Sigmoid colon (tissue), 7 donors: ENCODE data around the gene CLEC16A. TPM values are rescaled to one million over a fixed set of nuclear protein-coding genes. Genes with fewer than 3 reads are reported as not detected.

Experiments
- DNase-seq: peaks from one replicate; pipeline ENCODE4 v3.0.0-alpha.2; 2019
- H3K27ac ChIP-seq, 4 donors: fragments of 200-600 bp; sonication (generic); one replicate each; pipeline ENCODE4 v1.5.1; 2016 to 2019; ENCODE audit warnings: mild to moderate bottlenecking in 1 of 4
- H3K27me3 ChIP-seq, 3 donors: fragments of 200-600 bp; sonication (generic); one replicate each; pipeline ENCODE4 v1.5.1; 2019; ENCODE audit warnings: mild to moderate bottlenecking in 1 of 3
- H3K36me3 ChIP-seq, 4 donors: fragments of 200-600 bp; sonication (generic); one replicate each; pipeline ENCODE4 v1.5.1; 2016 to 2019
- H3K4me1 ChIP-seq, 4 donors: fragments of 200-600 bp; sonication (generic); one replicate each; pipeline ENCODE4 v1.5.1; 2017 to 2019
- H3K4me3 ChIP-seq, 4 donors: fragments of 200-600 bp; sonication (generic); one replicate each; pipeline ENCODE4 v1.5.1; 2017 to 2019; ENCODE audit warnings: mild to moderate bottlenecking in 2 of 4, moderate library complexity in 1 of 4
- H3K9me3 ChIP-seq, 4 donors: fragments of 200-600 bp in 3 of 4; sonication (generic) in 3 of 4; one replicate each; pipeline versions ENCODE4 v1.5.1 to v1.6.1; 2013 to 2019
- EP300 ChIP-seq, 4 donors: sonication (generic); formaldehyde crosslinking; IDR thresholded peaks; one replicate each; pipeline ENCODE4 v1.6.1; 2017; ENCODE audit warnings: antibody characterized with exemption in 4 of 4
- POLR2A ChIP-seq, 2 donors: fragments of 450-650 bp; IDR thresholded peaks; one replicate each; pipeline ENCODE4 v1.6.1; 2016; ENCODE audit warnings: antibody characterized with exemption in 2 of 2, mild to moderate bottlenecking in 2 of 2, moderate library complexity in 2 of 2
- POLR2AphosphoS5 ChIP-seq, 4 donors: sonication (generic); formaldehyde crosslinking; IDR thresholded peaks; one replicate each; pipeline ENCODE4 v1.6.1; 2017; ENCODE audit warnings: antibody characterized with exemption in 4 of 4
- whole genome bisulfite sequencing, 2 donors: extraction: QIAGEN DNeasy Blood & Tissue Kit; methylation state at CpG; one replicate each; pipeline ENCODE4 v1.1.7; 2013; 5-methylcytosine and 5-hydroxymethylcytosine counted together
- intact Hi-C: fragments of 100-400 bp; cut with DNase I; formaldehyde crosslinking; loops from one replicate; pipeline ENCODE4 v1.15.1; 2023
- polyA plus RNA-seq, 3 donors: library from polyadenylated mRNA; stranded (reverse); fragments of 200-250 nt; gene quantifications; one replicate each; pipeline ENCODE4 v1.2.3, GENCODE V29; 2013
- total RNA-seq, 4 donors: library from RNA; depleted of rRNA; stranded (reverse); fragments of >200 nt; gene quantifications; one replicate each; pipeline ENCODE4 v1.1.0, GENCODE V29; 2016
- TF ChIP-seq, protein P1 (sequence below), 4 experiments: fragments of 450-650 bp in 3 of 4; fragments of 200-600 bp in 1 of 4; IDR thresholded peaks; one replicate each; pipeline ENCODE4 v1.5.1; 2016 to 2019; ENCODE audit warnings: antibody characterized with exemption in 4 of 4, mild to moderate bottlenecking in 3 of 4, moderate library complexity in 2 of 4
- donor health status: healthy with polysubstance abuse.
- donor health status: Bipolar disorder and iron deficiency.
- donor health status: healthy.

CLEC16A gene
- total and polyA plus RNA-seq, 7 donors, result 9.6 to 35.2 (median 24.6) TPM

DNA sequence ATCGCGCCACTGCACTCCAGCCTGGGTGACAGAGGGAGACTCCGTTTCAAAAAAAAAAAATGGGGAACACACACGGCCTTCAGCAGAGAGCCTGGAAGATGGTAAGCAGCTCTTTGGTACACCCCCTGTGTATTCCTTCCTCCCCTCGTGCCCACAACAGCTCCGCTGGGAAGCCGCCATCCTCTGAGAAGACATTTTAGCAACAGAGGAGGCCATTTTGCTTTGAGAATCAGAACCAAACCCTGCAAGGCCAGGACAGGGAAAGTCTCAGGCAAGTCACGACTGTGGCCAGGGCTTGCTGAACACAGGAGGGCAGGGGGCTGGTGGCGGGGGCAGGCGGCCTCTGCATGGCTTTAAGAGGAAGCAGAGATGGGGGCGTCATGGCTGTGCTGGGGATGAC is 265.9 kb downstream of the CLEC16A start:
- H3K27ac ChIP-seq, result no peak overlapping the region
- no peaks in the 10 kb centered on the region for H3K9me3 ChIP-seq
- H3K36me3 ChIP-seq, result no peaks in the 10 kb centered on the region
- intact Hi-C loops, result no loop called here
- DNase-seq, result no peak
- TF ChIP-seq POLR2AphosphoS5 (IDR thresholded peaks at IDR 0.05) (no peak), EP300 (IDR thresholded peaks at IDR 0.05) (no peak)
- TF ChIP-seq, protein P1, sequence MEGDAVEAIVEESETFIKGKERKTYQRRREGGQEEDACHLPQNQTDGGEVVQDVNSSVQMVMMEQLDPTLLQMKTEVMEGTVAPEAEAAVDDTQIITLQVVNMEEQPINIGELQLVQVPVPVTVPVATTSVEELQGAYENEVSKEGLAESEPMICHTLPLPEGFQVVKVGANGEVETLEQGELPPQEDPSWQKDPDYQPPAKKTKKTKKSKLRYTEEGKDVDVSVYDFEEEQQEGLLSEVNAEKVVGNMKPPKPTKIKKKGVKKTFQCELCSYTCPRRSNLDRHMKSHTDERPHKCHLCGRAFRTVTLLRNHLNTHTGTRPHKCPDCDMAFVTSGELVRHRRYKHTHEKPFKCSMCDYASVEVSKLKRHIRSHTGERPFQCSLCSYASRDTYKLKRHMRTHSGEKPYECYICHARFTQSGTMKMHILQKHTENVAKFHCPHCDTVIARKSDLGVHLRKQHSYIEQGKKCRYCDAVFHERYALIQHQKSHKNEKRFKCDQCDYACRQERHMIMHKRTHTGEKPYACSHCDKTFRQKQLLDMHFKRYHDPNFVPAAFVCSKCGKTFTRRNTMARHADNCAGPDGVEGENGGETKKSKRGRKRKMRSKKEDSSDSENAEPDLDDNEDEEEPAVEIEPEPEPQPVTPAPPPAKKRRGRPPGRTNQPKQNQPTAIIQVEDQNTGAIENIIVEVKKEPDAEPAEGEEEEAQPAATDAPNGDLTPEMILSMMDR (IDR thresholded peaks at IDR 0.05), result no peak
- H3K4me1 ChIP-seq, result no peaks in the 10 kb centered on the region
- H3K27me3 ChIP-seq, result no peaks in the 10 kb centered on the region
- 91 to 92% methylated on average over 11 of the region's 11 CpGs for WGBS, 2 donors
- no peak overlapping the region for H3K4me3 ChIP-seq

DNA sequence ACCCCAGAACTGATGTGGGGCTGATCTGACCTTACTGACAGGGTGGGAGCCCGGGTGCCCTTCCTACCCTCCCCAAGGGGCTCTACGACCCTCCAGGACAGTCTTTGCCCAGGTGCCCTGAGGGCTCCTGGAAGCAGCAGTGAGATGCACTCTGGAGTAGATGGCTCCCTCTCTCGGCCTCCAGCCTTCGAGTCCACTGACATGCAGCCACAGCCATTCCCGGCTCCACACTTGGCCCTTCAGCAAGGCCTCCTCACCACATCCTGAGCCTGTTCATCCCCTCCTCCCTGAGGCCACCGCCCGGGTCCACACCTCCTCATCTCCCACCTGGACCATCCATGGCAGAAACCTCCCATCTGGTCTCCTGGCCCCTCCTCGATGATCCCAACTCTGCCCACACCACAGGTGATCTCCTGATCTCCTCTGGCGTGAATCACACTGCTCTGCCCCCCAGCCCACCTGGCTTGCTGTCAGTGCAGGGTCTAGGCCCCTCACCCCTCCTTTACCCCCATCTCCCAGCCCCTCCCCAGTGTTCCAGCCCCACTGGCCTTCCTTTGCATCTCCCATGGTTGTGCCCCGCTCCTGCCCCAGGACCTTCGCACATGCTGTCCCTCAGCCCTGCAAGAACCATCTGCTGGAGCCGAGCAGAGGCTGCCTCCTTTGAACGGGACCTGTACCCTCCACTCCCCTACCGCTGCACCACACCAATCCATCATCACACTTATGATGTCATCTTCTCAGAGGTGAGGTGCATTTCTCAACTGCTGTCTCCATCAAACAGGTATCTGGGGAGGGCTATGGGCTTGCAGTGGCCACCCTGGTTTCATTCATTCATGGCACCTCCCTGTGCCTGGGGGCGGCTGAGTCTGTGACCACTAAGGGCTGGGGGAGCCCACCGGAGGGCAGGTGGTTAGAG is 267.0 kb downstream of the CLEC16A start:
- Histone ChIP-seq H3K27me3 (no peaks in the 10 kb centered on the region), H3K36me3 (no peaks in the 10 kb centered on the region), H3K4me1 (no peaks in the 10 kb centered on the region), H3K9me3 (peaks cover 0 to 5% (median 4%) of the 10 kb centered on the region in 4 donors), H3K27ac (no peak overlapping the region), H3K4me3 (no peak overlapping the region)
- intact Hi-C loops, result no loop called here
- WGBS, 2 donors, result 66 to 85% methylated on average over 16 of the region's 16 CpGs
- no peak for DNase-seq
- TF ChIP-seq POLR2A (IDR thresholded peaks at IDR 0.05), result no peak
- no peak for TF ChIP-seq POLR2AphosphoS5 (IDR thresholded peaks at IDR 0.05)
- TF ChIP-seq EP300 (IDR thresholded peaks at IDR 0.05), result no peak
- TF ChIP-seq, protein P1 (IDR thresholded peaks at IDR 0.05), result no peak

DNA sequence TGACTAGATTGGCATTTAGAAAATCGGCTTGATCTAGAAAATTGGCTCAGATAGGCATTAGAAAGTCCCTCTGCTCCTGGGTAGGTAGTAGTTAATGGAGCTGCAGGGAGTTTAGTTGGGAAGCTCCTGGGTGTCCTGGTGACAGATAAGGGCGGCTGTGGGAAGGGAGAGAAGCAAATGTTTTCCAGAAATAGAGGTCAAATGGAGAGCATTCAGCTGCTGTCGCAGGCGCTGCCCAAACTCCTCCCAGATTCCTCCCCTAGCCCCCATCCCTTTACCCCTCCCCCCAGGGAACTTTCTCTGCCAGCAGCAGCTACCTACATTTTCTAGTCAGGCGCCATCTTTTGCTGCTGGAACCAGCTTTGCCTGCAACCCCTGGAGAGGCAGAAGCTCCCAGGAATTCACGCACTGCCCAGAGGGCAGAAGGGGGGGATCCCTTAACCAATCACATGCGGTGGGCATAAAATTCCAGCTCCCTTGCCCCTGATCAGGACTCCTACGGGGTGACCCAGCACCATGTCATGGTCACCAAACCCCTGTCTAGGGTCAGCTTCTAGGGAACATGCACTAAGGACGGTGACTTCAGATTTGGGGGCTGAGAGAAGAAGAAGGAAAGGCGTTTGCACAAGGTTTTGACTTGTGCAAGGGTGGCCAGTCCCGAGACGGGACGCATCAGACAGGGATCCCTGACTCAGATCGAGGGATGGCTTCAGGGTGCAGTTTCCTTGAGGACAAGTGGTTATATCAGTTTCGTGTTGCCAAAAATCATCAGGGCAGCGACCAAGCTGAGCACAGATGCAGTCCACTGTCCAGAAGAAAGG is 267.8 kb downstream of the CLEC16A start:
- Histone ChIP-seq H3K9me3 (peaks cover 0 to 6% (median 4%) of the 10 kb centered on the region in 4 donors), H3K27me3 (no peaks in the 10 kb centered on the region), H3K4me3 (no peak overlapping the region), H3K4me1 (no peaks in the 10 kb centered on the region), H3K27ac (no peak overlapping the region), H3K36me3 (no peaks in the 10 kb centered on the region)
- intact Hi-C loops, result no loop called here
- WGBS, 2 donors, result 78 to 81% methylated on average over 16 of the region's 16 CpGs
- no peak for TF ChIP-seq POLR2A (IDR thresholded peaks at IDR 0.05)
- no peak for TF ChIP-seq POLR2AphosphoS5 (IDR thresholded peaks at IDR 0.05)
- TF ChIP-seq, protein P1 (IDR thresholded peaks at IDR 0.05), result no peak
- no peak for TF ChIP-seq EP300 (IDR thresholded peaks at IDR 0.05)
- DNase-seq, result no peak

DNA sequence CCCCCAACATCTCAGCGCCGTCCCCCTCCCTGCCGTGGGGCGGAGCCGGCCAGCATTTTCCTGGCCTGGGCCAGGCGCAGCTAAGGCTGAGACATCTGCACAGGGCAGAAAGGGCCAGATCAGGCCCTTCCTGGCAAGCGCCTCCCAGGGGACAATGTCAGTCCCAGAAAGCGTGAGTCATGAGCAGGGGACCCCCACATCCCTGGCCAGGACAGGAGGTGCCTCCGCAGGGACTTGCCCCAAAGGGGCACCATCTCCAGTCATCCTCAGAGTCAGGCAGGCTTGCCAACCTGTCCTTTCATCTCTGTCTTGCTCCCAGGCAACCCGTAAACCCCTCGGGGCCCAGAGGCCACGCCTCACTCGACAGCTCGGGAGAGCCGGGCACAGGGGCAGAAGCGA is 268.4 kb downstream of the CLEC16A start:
- DNase-seq, result no peak
- WGBS, 2 donors, result 86 to 89% methylated on average over 16 of the region's 16 CpGs
- intact Hi-C loops, result no loop called here
- no peak overlapping the region for H3K4me3 ChIP-seq
- no peaks in the 10 kb centered on the region for H3K4me1 ChIP-seq
- TF ChIP-seq EP300 (IDR thresholded peaks at IDR 0.05), result no peak
- no peak for TF ChIP-seq POLR2AphosphoS5 (IDR thresholded peaks at IDR 0.05)
- TF ChIP-seq POLR2A (IDR thresholded peaks at IDR 0.05), result no peak
- TF ChIP-seq, protein P1 (IDR thresholded peaks at IDR 0.05), result no peak
- H3K36me3 ChIP-seq, result no peaks in the 10 kb centered on the region
- H3K9me3 ChIP-seq, result peaks cover 0 to 6% (median 4%) of the 10 kb centered on the region in 4 donors
- H3K27me3 ChIP-seq, result no peaks in the 10 kb centered on the region
- H3K27ac ChIP-seq, result no peak overlapping the region
